Astrocyte (in vitro differentiated cells and primary cell): Measurements from ENCODE around the gene IFIH1.

Source experiments
- CTCF ChIP-seq: IDR thresholded peaks from 2 replicates; pipeline ENCODE4 v1.5.1; 2011; ENCODE audit warnings: low read depth, mild to moderate bottlenecking, inconsistent platforms, low read length, moderate library complexity; ENCODE audit not compliant: insufficient read depth
- EZH2 ChIP-seq: IDR thresholded peaks from 2 replicates; pipeline ENCODE4 v1.6.1; 2012; ENCODE audit warnings: mild to moderate bottlenecking, low read length, inconsistent platforms; ENCODE audit not compliant: insufficient read depth

GRCh38 chr2:162226836-162227235 lies 91.6 kb downstream of the IFIH1 start:
- TF ChIP-seq EZH2: no peak
- no peak for TF ChIP-seq CTCF
